CD14-positive monocyte (primary cell): Measurements from ENCODE around the gene CACNA2D1. TPM values are rescaled to one million over a fixed set of nuclear protein-coding genes. Genes with fewer than 3 reads are reported as not detected.

Experiments
- DNase-seq, 3 donors: peaks; one replicate each; pipeline ENCODE4 v3.0.0-alpha.2; 2011 to 2022
- H2AFZ ChIP-seq: 2 replicates; pipeline ENCODE4 v1.6.0; 2012; ENCODE audit warnings: mild to moderate bottlenecking, low read depth, low read length, inconsistent platforms; ENCODE audit not compliant: insufficient read depth, poor library complexity, severe bottlenecking
- H3K27ac ChIP-seq, 2 donors: 1 replicate in 1 of 2; 2 replicates in 1 of 2; pipeline ENCODE4 v1.5.1; 2012 to 2013; ENCODE audit warnings: low read length in 2 of 2, control low read depth in 1 of 2, inconsistent platforms in 1 of 2, low read depth in 1 of 2, mild to moderate bottlenecking in 1 of 2
- H3K27me3 ChIP-seq, 2 donors: one replicate each; pipeline versions ENCODE4 v1.6.0 to v1.6.1; 2011 to 2013; ENCODE audit warnings: low read length in 2 of 2; ENCODE audit not compliant: control insufficient read depth in 2 of 2, insufficient read depth in 2 of 2
- H3K36me3 ChIP-seq, 2 donors: replicated peaks in 1 of 2; 1 replicate in 1 of 2; 2 replicates in 1 of 2; pipeline versions ENCODE4 v1.5.1 to v1.6.1; 2012 to 2013; ENCODE audit warnings: low read length in 2 of 2, control low read depth in 1 of 2, inconsistent platforms in 1 of 2, mild to moderate bottlenecking in 1 of 2; ENCODE audit not compliant: insufficient read depth in 2 of 2, control insufficient read depth in 1 of 2
- H3K4me1 ChIP-seq, 2 donors: 1 replicate in 1 of 2; 2 replicates in 1 of 2; pipeline versions ENCODE4 v1.5.1 to v1.6.1; 2012 to 2013; ENCODE audit warnings: low read length in 2 of 2, control low read depth in 1 of 2, inconsistent platforms in 1 of 2, mild to moderate bottlenecking in 1 of 2, moderate library complexity in 1 of 2; ENCODE audit not compliant: insufficient read depth in 2 of 2, control insufficient read depth in 1 of 2
- H3K4me2 ChIP-seq: replicated peaks from 2 replicates; pipeline ENCODE3; 2012; ENCODE audit warnings: low read length, moderate library complexity, mild to moderate bottlenecking; ENCODE audit not compliant: poor library complexity, severe bottlenecking; ENCODE audit errors: extremely low read depth
- H3K4me3 ChIP-seq, 3 experiments: fragments of 200-600 bp in 1 of 3; sonication (generic) in 1 of 3; replicated peaks in 1 of 3; 1 replicate in 2 of 3; 2 replicates in 1 of 3; pipeline ENCODE4 v1.5.1; 2011 to 2013; ENCODE audit warnings: low read length in 3 of 3, mild to moderate bottlenecking in 3 of 3, control low read depth in 2 of 3, low read depth in 2 of 3, inconsistent platforms in 1 of 3, moderate library complexity in 1 of 3
- H3K79me2 ChIP-seq: 2 replicates; pipeline ENCODE4 v1.6.0; 2012; ENCODE audit warnings: mild to moderate bottlenecking, control low read depth, inconsistent platforms, low read length, moderate library complexity; ENCODE audit not compliant: insufficient read depth
- H3K9ac ChIP-seq: 2 replicates; pipeline ENCODE4 v1.6.0; 2017; ENCODE audit warnings: low read length, mild to moderate bottlenecking; ENCODE audit not compliant: insufficient read depth, poor library complexity, severe bottlenecking
- H3K9me3 ChIP-seq, 2 donors: replicated peaks in 1 of 2; 1 replicate in 1 of 2; 2 replicates in 1 of 2; pipeline versions ENCODE4 v1.5.1 to v1.6.1; 2012 to 2013; ENCODE audit warnings: low read length in 2 of 2, control low read depth in 1 of 2; ENCODE audit not compliant: control insufficient read depth in 1 of 2, insufficient read depth in 1 of 2
- H4K20me1 ChIP-seq: 2 replicates; pipeline ENCODE4 v1.6.0; 2012; ENCODE audit warnings: mild to moderate bottlenecking, low read length, control low read depth, moderate library complexity; ENCODE audit not compliant: insufficient read depth
- H3K27ac Mint-ChIP-seq, 7 donors: one replicate each; pipeline ENCODE4 v1.8.0; 2020; ENCODE audit warnings: mild to moderate bottlenecking in 7 of 7, mixed read lengths in 7 of 7, moderate library complexity in 6 of 7, inconsistent platforms in 2 of 7
- H3K27me3 Mint-ChIP-seq, 3 donors: one replicate each; pipeline ENCODE4 v1.8.0; 2021 to 2022; ENCODE audit warnings: low read depth in 3 of 3, mild to moderate bottlenecking in 3 of 3, mixed read lengths in 3 of 3, moderate library complexity in 3 of 3, inconsistent platforms in 1 of 3
- H3K36me3 Mint-ChIP-seq, 2 donors: one replicate each; pipeline ENCODE4 v1.8.0; 2020; ENCODE audit warnings: mixed read lengths in 2 of 2, inconsistent platforms in 1 of 2, mild to moderate bottlenecking in 1 of 2
- H3K4me1 Mint-ChIP-seq: one replicate; pipeline ENCODE4 v1.8.0; 2020; ENCODE audit warnings: mild to moderate bottlenecking, mixed read lengths
- H3K4me3 Mint-ChIP-seq, 2 donors: one replicate each; pipeline ENCODE4 v1.8.0; 2020; ENCODE audit warnings: mild to moderate bottlenecking in 2 of 2, mixed read lengths in 2 of 2, moderate library complexity in 1 of 2
- H3K9me3 Mint-ChIP-seq, 7 donors: one replicate each; pipeline ENCODE4 v1.8.0; 2020 to 2022; ENCODE audit warnings: mixed read lengths in 7 of 7, mild to moderate bottlenecking in 6 of 7, moderate library complexity in 6 of 7, inconsistent platforms in 2 of 7
- CTCF ChIP-seq: fragments of 200-600 bp; IDR thresholded peaks from one replicate; pipeline ENCODE4 v1.8.0; 2022; ENCODE audit warnings: antibody characterized with exemption, mild to moderate bottlenecking
- WGBS: methylation state at CpG from one replicate; pipeline ENCODE4 v1.1.5; 2013; ENCODE audit warnings: missing lambda C conversion rate; ENCODE audit not compliant: insufficient coverage; 5-methylcytosine and 5-hydroxymethylcytosine counted together
- intact Hi-C, 2 donors: fragments of 100-400 bp; cut with micrococcal nuclease; formaldehyde crosslinking; loops; one replicate each; pipeline versions ENCODE4 v1.15.0 to v1.15.1; 2023
- polyA plus RNA-seq, 3 donors: library from polyadenylated mRNA; depleted of rRNA in 1 of 3; unstranded in 2 of 3; stranded (reverse) in 1 of 3; fragments of 300-500 nt in 2 of 3; fragments of >200 nt in 1 of 3; fragmentation: Illumina TruSeq in 2 of 3; gene quantifications; 1 replicate in 2 of 3; 2 replicates in 1 of 3; pipeline ENCODE4 v1.2.3, GENCODE V29; 2012 to 2021

Gene CACNA2D1
- polyA plus RNA-seq, 3 donors = 0.02 TPM; not detected in 2

GRCh38 chr7:82067628-82068264 lies 375.8 kb downstream of the CACNA2D1 start:
- H3K4me1 Mint-ChIP-seq = no peaks in the 10 kb centered on the region
- no peak overlapping the region for H3K27ac ChIP-seq
- no peaks in the 10 kb centered on the region for H3K9me3 ChIP-seq
- no CpG with 5 or more reads among the region's 2 CpGs for WGBS
- H2AFZ ChIP-seq = no peak overlapping the region
- H3K4me3 ChIP-seq = no peak overlapping the region
- no peak overlapping the region for H3K4me2 ChIP-seq
- H3K36me3 ChIP-seq = no peaks in the 10 kb centered on the region
- TF ChIP-seq CTCF = no peak
- H3K4me1 ChIP-seq = no peaks in the 10 kb centered on the region
- no peak for DNase-seq
- H3K9ac ChIP-seq = no peak overlapping the region
- no peaks in the 10 kb centered on the region for H3K79me2 ChIP-seq
- H3K27me3 ChIP-seq = no peaks in the 10 kb centered on the region
- H3K4me3 Mint-ChIP-seq = no peak overlapping the region
- H3K36me3 Mint-ChIP-seq = no peaks in the 10 kb centered on the region
- intact Hi-C loops = no loop called here
- H3K27me3 Mint-ChIP-seq = peaks cover 0 to 1% (median 0%) of the 10 kb centered on the region in 3 donors
- no peaks in the 10 kb centered on the region for H4K20me1 ChIP-seq
- no peaks in the 10 kb centered on the region for H3K9me3 Mint-ChIP-seq
- no peak overlapping the region for H3K27ac Mint-ChIP-seq

GRCh38 chr7:82057476-82057875 lies 386.1 kb downstream of the CACNA2D1 start:
- no peak for TF ChIP-seq CTCF
- 44% methylated on average over 1 of the region's 1 CpG for WGBS
- no peaks in the 10 kb centered on the region for H3K27me3 Mint-ChIP-seq
- no peaks in the 10 kb centered on the region for H3K9me3 ChIP-seq
- intact Hi-C loops = no loop called here
- no peak overlapping the region for H3K4me3 Mint-ChIP-seq
- H2AFZ ChIP-seq = no peak overlapping the region
- peak overlapping the region in 2 of 7 donors; percentile 48 to 81 for H3K27ac Mint-ChIP-seq
- H3K4me2 ChIP-seq = no peak overlapping the region
- H3K9me3 Mint-ChIP-seq = peaks cover 0 to 2% (median 0%) of the 10 kb centered on the region in 7 donors
- no peaks in the 10 kb centered on the region for H3K4me1 ChIP-seq
- no peaks in the 10 kb centered on the region for H3K36me3 Mint-ChIP-seq
- no peaks in the 10 kb centered on the region for H3K27me3 ChIP-seq
- H3K36me3 ChIP-seq = no peaks in the 10 kb centered on the region
- H3K9ac ChIP-seq = no peak overlapping the region
- DNase-seq = no peak
- H3K4me1 Mint-ChIP-seq = no peaks in the 10 kb centered on the region
- H3K4me3 ChIP-seq = no peak overlapping the region
- H3K79me2 ChIP-seq = no peaks in the 10 kb centered on the region
- H3K27ac ChIP-seq = no peak overlapping the region
- H4K20me1 ChIP-seq = no peaks in the 10 kb centered on the region
